ENCODE measurements around the gene KIDINS220.
"Not testable (repeated sequence)": the region's sequence is repeated elsewhere in the genome, so short reads cannot be mapped to it uniquely, and the experiment has no call there.

The KIDINS220 gene

GRCh38 chr2:8737571-8738175 is 99.7 kb downstream of the KIDINS220 start:
- H3K4me3 ChIP-seq (ENCODE audit: low read length), result no peak overlapping the region
- H3K36me3 ChIP-seq (ENCODE audit: insufficient read depth, low read length), result peaks cover 34% of the 10 kb centered on the region
- peak overlapping the region; percentile 38 for H3K4me2 ChIP-seq (ENCODE audit: low read length)
- no peaks in the 10 kb centered on the region for H3K9me3 ChIP-seq (replicated peaks; ENCODE audit: low read length)
- H3K4me1 ChIP-seq (ENCODE audit: control insufficient read depth, insufficient read depth, low read length), result peaks cover 11% of the 10 kb centered on the region
- no peak overlapping the region for H3K9ac ChIP-seq (ENCODE audit: low read depth, low read length)
- no peaks in the 10 kb centered on the region for H3K27me3 ChIP-seq (ENCODE audit: control insufficient read depth, insufficient read depth, low read length)

GRCh38 chr2:8732601-8733000 is 104.8 kb downstream of the KIDINS220 start:
- Histone ChIP-seq H3K9me3 (replicated peaks; ENCODE audit: low read length) (no peaks in the 10 kb centered on the region), H3K27me3 (ENCODE audit: control insufficient read depth, insufficient read depth, low read length) (no peaks in the 10 kb centered on the region), H3K4me3 (ENCODE audit: low read length) (no peak overlapping the region), H3K4me2 (ENCODE audit: low read length) (no peak overlapping the region), H3K36me3 (ENCODE audit: insufficient read depth, low read length) (peaks cover 63% of the 10 kb centered on the region), H3K9ac (ENCODE audit: low read depth, low read length) (no peak overlapping the region), H3K4me1 (ENCODE audit: control insufficient read depth, insufficient read depth, low read length) (peaks cover 16% of the 10 kb centered on the region)

GRCh38 chr2:8729939-8730338 is 107.5 kb downstream of the KIDINS220 start:
- Histone ChIP-seq H3K4me1 (ENCODE audit: control insufficient read depth, insufficient read depth, low read length) (peaks cover 11% of the 10 kb centered on the region), H3K9ac (ENCODE audit: low read depth, low read length) (no peak overlapping the region), H3K9me3 (replicated peaks; ENCODE audit: low read length) (no peaks in the 10 kb centered on the region), H3K27me3 (ENCODE audit: control insufficient read depth, insufficient read depth, low read length) (no peaks in the 10 kb centered on the region), H3K36me3 (ENCODE audit: insufficient read depth, low read length) (peaks cover 58% of the 10 kb centered on the region), H3K4me2 (ENCODE audit: low read length) (no peak overlapping the region), H3K4me3 (ENCODE audit: low read length) (no peak overlapping the region)

- not testable (repeated sequence) for H3K4me3 ChIP-seq (ENCODE audit: low read length); H3K27me3 ChIP-seq (ENCODE audit: control insufficient read depth, insufficient read depth, low read length); H3K9ac ChIP-seq (ENCODE audit: low read depth, low read length); H3K4me2 ChIP-seq (ENCODE audit: low read length); H3K9me3 ChIP-seq (replicated peaks; ENCODE audit: low read length)
- H3K36me3 ChIP-seq (ENCODE audit: insufficient read depth, low read length), result peaks cover 55% of the 10 kb centered on the region
- peaks cover 11% of the 10 kb centered on the region for H3K4me1 ChIP-seq (ENCODE audit: control insufficient read depth, insufficient read depth, low read length)
Measured at GRCh38 chr2:8729101-8729500, 108.3 kb downstream of the KIDINS220 start.

GRCh38 chr2:8728305-8729015 is 109.0 kb downstream of the KIDINS220 start:
- no peak overlapping the region for H3K4me3 ChIP-seq (ENCODE audit: low read length)
- H3K27me3 ChIP-seq (ENCODE audit: control insufficient read depth, insufficient read depth, low read length), result no peaks in the 10 kb centered on the region
- H3K9me3 ChIP-seq (replicated peaks; ENCODE audit: low read length), result no peaks in the 10 kb centered on the region
- no peak overlapping the region for H3K9ac ChIP-seq (ENCODE audit: low read depth, low read length)
- peaks cover 50% of the 10 kb centered on the region for H3K36me3 ChIP-seq (ENCODE audit: insufficient read depth, low read length)
- H3K4me2 ChIP-seq (ENCODE audit: low read length), result no peak overlapping the region
- peaks cover 11% of the 10 kb centered on the region for H3K4me1 ChIP-seq (ENCODE audit: control insufficient read depth, insufficient read depth, low read length)

- H3K9me3 ChIP-seq (replicated peaks; ENCODE audit: low read length), result no peaks in the 10 kb centered on the region
- H3K27me3 ChIP-seq (ENCODE audit: control insufficient read depth, insufficient read depth, low read length), result no peaks in the 10 kb centered on the region
- no peak overlapping the region for H3K9ac ChIP-seq (ENCODE audit: low read depth, low read length)
- no peak overlapping the region for H3K4me3 ChIP-seq (ENCODE audit: low read length)
- peaks cover 27% of the 10 kb centered on the region for H3K36me3 ChIP-seq (ENCODE audit: insufficient read depth, low read length)
- H3K4me1 ChIP-seq (ENCODE audit: control insufficient read depth, insufficient read depth, low read length), result peaks cover 11% of the 10 kb centered on the region
- no peak overlapping the region for H3K4me2 ChIP-seq (ENCODE audit: low read length)
Measured at GRCh38 chr2:8725838-8726237, 111.6 kb downstream of the KIDINS220 start.

- Histone ChIP-seq H3K4me2 (ENCODE audit: low read length) (no peak overlapping the region), H3K36me3 (ENCODE audit: insufficient read depth, low read length) (peaks cover 8% of the 10 kb centered on the region), H3K9ac (ENCODE audit: low read depth, low read length) (no peak overlapping the region), H3K9me3 (replicated peaks; ENCODE audit: low read length) (no peaks in the 10 kb centered on the region), H3K4me1 (ENCODE audit: control insufficient read depth, insufficient read depth, low read length) (no peaks in the 10 kb centered on the region), H3K4me3 (ENCODE audit: low read length) (no peak overlapping the region), H3K27me3 (ENCODE audit: control insufficient read depth, insufficient read depth, low read length) (no peaks in the 10 kb centered on the region)
Measured at GRCh38 chr2:8722986-8723385, 114.4 kb downstream of the KIDINS220 start.

GRCh38 chr2:8721410-8721809 is 116.0 kb downstream of the KIDINS220 start:
- no peak overlapping the region for H3K4me2 ChIP-seq (ENCODE audit: low read length)
- H3K9ac ChIP-seq (ENCODE audit: low read depth, low read length), result no peak overlapping the region
- H3K36me3 ChIP-seq (ENCODE audit: insufficient read depth, low read length), result no peaks in the 10 kb centered on the region
- H3K4me1 ChIP-seq (ENCODE audit: control insufficient read depth, insufficient read depth, low read length), result no peaks in the 10 kb centered on the region
- no peaks in the 10 kb centered on the region for H3K9me3 ChIP-seq (replicated peaks; ENCODE audit: low read length)
- H3K4me3 ChIP-seq (ENCODE audit: low read length), result no peak overlapping the region
- H3K27me3 ChIP-seq (ENCODE audit: control insufficient read depth, insufficient read depth, low read length), result no peaks in the 10 kb centered on the region

- no peaks in the 10 kb centered on the region for H3K9me3 ChIP-seq (replicated peaks; ENCODE audit: low read length)
- no peaks in the 10 kb centered on the region for H3K4me1 ChIP-seq (ENCODE audit: control insufficient read depth, insufficient read depth, low read length)
- no peaks in the 10 kb centered on the region for H3K36me3 ChIP-seq (ENCODE audit: insufficient read depth, low read length)
- H3K27me3 ChIP-seq (ENCODE audit: control insufficient read depth, insufficient read depth, low read length), result no peaks in the 10 kb centered on the region
- no peak overlapping the region for H3K9ac ChIP-seq (ENCODE audit: low read depth, low read length)
- H3K4me2 ChIP-seq (ENCODE audit: low read length), result no peak overlapping the region
- H3K4me3 ChIP-seq (ENCODE audit: low read length), result no peak overlapping the region
Measured at GRCh38 chr2:8720741-8721140, 116.7 kb downstream of the KIDINS220 start.

GRCh38 chr2:8719528-8719927 is 117.9 kb downstream of the KIDINS220 start:
- H3K27me3 ChIP-seq (ENCODE audit: control insufficient read depth, insufficient read depth, low read length), result no peaks in the 10 kb centered on the region

GRCh38 chr2:8714971-8715370 is 122.4 kb downstream of the KIDINS220 start:
- Histone ChIP-seq H3K4me2 (ENCODE audit: low read length) (no peak overlapping the region), H3K4me1 (ENCODE audit: control insufficient read depth, insufficient read depth, low read length) (no peaks in the 10 kb centered on the region), H3K36me3 (ENCODE audit: insufficient read depth, low read length) (no peaks in the 10 kb centered on the region), H3K4me3 (ENCODE audit: low read length) (no peak overlapping the region), H3K9ac (ENCODE audit: low read depth, low read length) (no peak overlapping the region), H3K27me3 (ENCODE audit: control insufficient read depth, insufficient read depth, low read length) (no peaks in the 10 kb centered on the region), H3K9me3 (replicated peaks; ENCODE audit: low read length) (no peaks in the 10 kb centered on the region)

More at GRCh38 chr2:8719528-8719927, 117.9 kb downstream of the KIDINS220 start:
- no peak overlapping the region for H3K9ac ChIP-seq (ENCODE audit: low read depth, low read length)
- no peaks in the 10 kb centered on the region for H3K4me1 ChIP-seq (ENCODE audit: control insufficient read depth, insufficient read depth, low read length)
- no peak overlapping the region for H3K4me3 ChIP-seq (ENCODE audit: low read length)
- no peak overlapping the region for H3K4me2 ChIP-seq (ENCODE audit: low read length)
- H3K36me3 ChIP-seq (ENCODE audit: insufficient read depth, low read length), result no peaks in the 10 kb centered on the region
- H3K9me3 ChIP-seq (replicated peaks; ENCODE audit: low read length), result no peaks in the 10 kb centered on the region

GRCh38 chr2:8714283-8714682 is 123.1 kb downstream of the KIDINS220 start:
- Histone ChIP-seq H3K9me3 (replicated peaks; ENCODE audit: low read length) (no peaks in the 10 kb centered on the region), H3K27me3 (ENCODE audit: control insufficient read depth, insufficient read depth, low read length) (peaks cover 5% of the 10 kb centered on the region), H3K4me3 (ENCODE audit: low read length) (no peak overlapping the region), H3K4me2 (ENCODE audit: low read length) (no peak overlapping the region), H3K4me1 (ENCODE audit: control insufficient read depth, insufficient read depth, low read length) (no peaks in the 10 kb centered on the region), H3K9ac (ENCODE audit: low read depth, low read length) (no peak overlapping the region), H3K36me3 (ENCODE audit: insufficient read depth, low read length) (no peaks in the 10 kb centered on the region)

All from skeletal muscle satellite cell (primary cell).